Measurements from ENCODE around the gene SLIRP. TPM values are rescaled to one million over a fixed set of nuclear protein-coding genes. Genes with fewer than 3 reads are reported as not detected.
"Not testable (repeated sequence)": the region's sequence is repeated elsewhere in the genome, so short reads cannot be mapped to it uniquely, and the experiment has no call there.

SLIRP gene
- total RNA-seq, 1 experiment from 2014 or later, result 162 TPM

DNA sequence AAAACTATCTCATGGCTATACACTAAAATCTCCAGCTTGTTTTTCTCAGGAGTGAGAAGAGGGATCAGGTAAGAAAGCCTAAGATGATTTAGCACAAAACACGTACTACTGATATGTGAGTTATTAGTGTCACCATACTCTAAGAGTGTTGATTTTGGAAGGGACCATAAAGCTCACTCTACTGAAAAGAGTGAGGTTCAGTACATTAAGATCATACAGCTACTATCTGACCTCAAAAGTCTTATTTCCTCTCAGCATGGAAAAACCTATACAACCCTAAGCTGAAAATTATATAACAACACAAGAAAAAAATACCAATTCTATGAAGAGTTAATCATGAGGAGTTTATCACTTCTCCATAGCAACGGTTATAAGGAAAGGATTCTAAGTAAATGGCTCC, 33.5 kb downstream of the SLIRP start:
- H3K4me1 ChIP-seq (ENCODE audit: control insufficient read depth, insufficient read depth, low read length), result no peaks in the 10 kb centered on the region
- TF ChIP-seq, protein P1, sequence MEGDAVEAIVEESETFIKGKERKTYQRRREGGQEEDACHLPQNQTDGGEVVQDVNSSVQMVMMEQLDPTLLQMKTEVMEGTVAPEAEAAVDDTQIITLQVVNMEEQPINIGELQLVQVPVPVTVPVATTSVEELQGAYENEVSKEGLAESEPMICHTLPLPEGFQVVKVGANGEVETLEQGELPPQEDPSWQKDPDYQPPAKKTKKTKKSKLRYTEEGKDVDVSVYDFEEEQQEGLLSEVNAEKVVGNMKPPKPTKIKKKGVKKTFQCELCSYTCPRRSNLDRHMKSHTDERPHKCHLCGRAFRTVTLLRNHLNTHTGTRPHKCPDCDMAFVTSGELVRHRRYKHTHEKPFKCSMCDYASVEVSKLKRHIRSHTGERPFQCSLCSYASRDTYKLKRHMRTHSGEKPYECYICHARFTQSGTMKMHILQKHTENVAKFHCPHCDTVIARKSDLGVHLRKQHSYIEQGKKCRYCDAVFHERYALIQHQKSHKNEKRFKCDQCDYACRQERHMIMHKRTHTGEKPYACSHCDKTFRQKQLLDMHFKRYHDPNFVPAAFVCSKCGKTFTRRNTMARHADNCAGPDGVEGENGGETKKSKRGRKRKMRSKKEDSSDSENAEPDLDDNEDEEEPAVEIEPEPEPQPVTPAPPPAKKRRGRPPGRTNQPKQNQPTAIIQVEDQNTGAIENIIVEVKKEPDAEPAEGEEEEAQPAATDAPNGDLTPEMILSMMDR (IDR thresholded peaks at IDR 0.05), result no peak
- TF ChIP-seq TCF7L2 (IDR thresholded peaks at IDR 0.05; ENCODE audit: low read depth, low read length), result no peak
- ChIA-PET POLR2A (no interaction called here), CTCF (no interaction called here)
- DNase-seq (ENCODE audit: low read depth, low spot score), result no peak
- H3K36me3 ChIP-seq (ENCODE audit: control insufficient read depth, insufficient read depth, low read length), result peaks cover 12% of the 10 kb centered on the region; the same call in 1 of the 2 replicates
- no peaks in the 10 kb centered on the region for H3K27me3 ChIP-seq (ENCODE audit: control insufficient read depth, insufficient read depth, low read length)
- H3K27ac ChIP-seq (ENCODE audit: low read length), result no peak overlapping the region
- H3K4me3 ChIP-seq (ENCODE audit: low read depth in 2 of 2, low read length in 2 of 2), result no peak overlapping the region
- no TSS peak for BruUV-seq (replicated peaks)
- no peaks in the 10 kb centered on the region for H3K9me3 ChIP-seq (ENCODE audit: control insufficient read depth, insufficient read depth, low read depth, low read length)
- no peak for ATAC-seq
- intact Hi-C loops (cut with micrococcal nuclease; ENCODE audit: unreplicated experiment) (no loop called here), in situ Hi-C loops (cut with HindIII; ENCODE audit: low pct_unique_long_range_greater_than_20kb, low sequenced_read_pairs) (no loop called here)

DNA sequence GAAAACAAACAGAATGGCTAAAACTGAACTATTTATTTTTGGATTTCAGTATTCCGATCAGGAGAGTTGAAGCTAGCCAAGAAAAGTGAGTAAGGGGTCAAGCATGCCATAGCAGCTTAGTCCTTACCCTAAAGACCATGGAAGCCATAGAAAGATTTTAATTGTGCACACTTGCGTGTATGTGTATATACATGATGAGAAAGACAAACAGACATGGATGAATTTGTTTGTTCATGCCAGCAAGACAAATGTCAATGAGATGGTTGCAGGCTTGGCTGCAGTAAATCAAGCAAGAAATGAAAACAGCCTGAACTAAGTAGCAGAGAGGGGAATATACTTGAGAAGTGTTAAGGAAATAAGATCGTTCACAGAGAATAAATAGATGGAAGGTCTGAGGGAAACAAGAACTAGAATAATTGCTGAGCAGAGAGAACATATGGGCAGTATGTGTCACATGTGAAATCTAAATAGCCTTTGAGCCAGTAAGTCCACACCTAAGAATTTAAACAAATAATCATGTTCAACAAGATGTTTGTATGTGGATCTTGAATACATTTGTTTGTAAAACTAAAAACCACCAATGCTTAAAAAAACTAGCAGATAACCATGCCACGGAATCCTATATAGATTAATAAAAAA, 38.3 kb downstream of the SLIRP start:
- in situ Hi-C loops (cut with HindIII; ENCODE audit: low pct_unique_long_range_greater_than_20kb, low sequenced_read_pairs), result no loop called here
- DNase-seq (ENCODE audit: low read depth, low spot score), result no peak
- Histone ChIP-seq H3K27ac (ENCODE audit: low read length) (no peak overlapping the region), H3K9me3 (ENCODE audit: control insufficient read depth, insufficient read depth, low read depth, low read length) (no peaks in the 10 kb centered on the region), H3K4me3 (ENCODE audit: low read depth in 2 of 2, low read length in 2 of 2) (no peak overlapping the region), H3K36me3 (ENCODE audit: control insufficient read depth, insufficient read depth, low read length) (peaks cover 17% of the 10 kb centered on the region), H3K27me3 (ENCODE audit: control insufficient read depth, insufficient read depth, low read length) (no peaks in the 10 kb centered on the region), H3K4me1 (ENCODE audit: control insufficient read depth, insufficient read depth, low read length) (no peaks in the 10 kb centered on the region)
- BruUV-seq (replicated peaks), result no TSS peak
- ChIA-PET POLR2A (no interaction called here), CTCF (no interaction called here)
- TF ChIP-seq, protein P2, sequence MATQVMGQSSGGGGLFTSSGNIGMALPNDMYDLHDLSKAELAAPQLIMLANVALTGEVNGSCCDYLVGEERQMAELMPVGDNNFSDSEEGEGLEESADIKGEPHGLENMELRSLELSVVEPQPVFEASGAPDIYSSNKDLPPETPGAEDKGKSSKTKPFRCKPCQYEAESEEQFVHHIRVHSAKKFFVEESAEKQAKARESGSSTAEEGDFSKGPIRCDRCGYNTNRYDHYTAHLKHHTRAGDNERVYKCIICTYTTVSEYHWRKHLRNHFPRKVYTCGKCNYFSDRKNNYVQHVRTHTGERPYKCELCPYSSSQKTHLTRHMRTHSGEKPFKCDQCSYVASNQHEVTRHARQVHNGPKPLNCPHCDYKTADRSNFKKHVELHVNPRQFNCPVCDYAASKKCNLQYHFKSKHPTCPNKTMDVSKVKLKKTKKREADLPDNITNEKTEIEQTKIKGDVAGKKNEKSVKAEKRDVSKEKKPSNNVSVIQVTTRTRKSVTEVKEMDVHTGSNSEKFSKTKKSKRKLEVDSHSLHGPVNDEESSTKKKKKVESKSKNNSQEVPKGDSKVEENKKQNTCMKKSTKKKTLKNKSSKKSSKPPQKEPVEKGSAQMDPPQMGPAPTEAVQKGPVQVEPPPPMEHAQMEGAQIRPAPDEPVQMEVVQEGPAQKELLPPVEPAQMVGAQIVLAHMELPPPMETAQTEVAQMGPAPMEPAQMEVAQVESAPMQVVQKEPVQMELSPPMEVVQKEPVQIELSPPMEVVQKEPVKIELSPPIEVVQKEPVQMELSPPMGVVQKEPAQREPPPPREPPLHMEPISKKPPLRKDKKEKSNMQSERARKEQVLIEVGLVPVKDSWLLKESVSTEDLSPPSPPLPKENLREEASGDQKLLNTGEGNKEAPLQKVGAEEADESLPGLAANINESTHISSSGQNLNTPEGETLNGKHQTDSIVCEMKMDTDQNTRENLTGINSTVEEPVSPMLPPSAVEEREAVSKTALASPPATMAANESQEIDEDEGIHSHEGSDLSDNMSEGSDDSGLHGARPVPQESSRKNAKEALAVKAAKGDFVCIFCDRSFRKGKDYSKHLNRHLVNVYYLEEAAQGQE (IDR thresholded peaks at IDR 0.05; ENCODE audit: insufficient read depth in 1 of 2, low read depth in 2 of 2, low read length in 1 of 2), result no peak
- TF ChIP-seq, protein P1 (IDR thresholded peaks at IDR 0.05), result no peak
- ATAC-seq, result no peak
- intact Hi-C loops (cut with micrococcal nuclease; ENCODE audit: unreplicated experiment), result no loop called here

DNA sequence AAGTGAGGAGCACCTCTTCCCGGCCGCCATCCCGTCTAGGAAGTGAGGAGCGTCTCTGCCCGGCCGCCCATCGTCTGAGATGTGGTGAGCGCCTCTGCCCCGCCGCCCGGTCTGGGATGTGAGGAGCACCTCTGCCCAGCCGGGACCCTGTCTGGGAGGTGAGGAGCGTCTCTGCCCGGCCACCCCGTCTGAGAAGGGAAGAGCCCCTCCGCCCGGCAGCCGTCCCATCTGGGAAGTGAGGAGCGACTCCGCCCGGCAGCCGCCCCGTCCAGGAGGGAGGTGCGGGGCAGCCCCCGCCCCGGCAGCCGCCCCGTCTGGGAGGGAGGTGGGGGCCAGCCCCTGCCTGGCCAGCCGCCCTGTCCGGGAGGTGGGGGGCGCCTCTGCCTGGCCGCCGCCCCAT, 39.5 kb downstream of the SLIRP start:
- H3K9me3 ChIP-seq (ENCODE audit: control insufficient read depth, insufficient read depth, low read depth, low read length); intact Hi-C loops (cut with micrococcal nuclease; ENCODE audit: unreplicated experiment); BruUV-seq (replicated peaks); H3K27me3 ChIP-seq (ENCODE audit: control insufficient read depth, insufficient read depth, low read length); H3K27ac ChIP-seq (ENCODE audit: low read length); ATAC-seq; POLR2A ChIA-PET; DNase-seq (ENCODE audit: low read depth, low spot score); H3K4me3 ChIP-seq (ENCODE audit: low read depth in 2 of 2, low read length in 2 of 2); in situ Hi-C loops (cut with HindIII; ENCODE audit: low pct_unique_long_range_greater_than_20kb, low sequenced_read_pairs); H3K4me1 ChIP-seq (ENCODE audit: control insufficient read depth, insufficient read depth, low read length): not testable (repeated sequence)
- peaks cover 27% of the 10 kb centered on the region for H3K36me3 ChIP-seq (ENCODE audit: control insufficient read depth, insufficient read depth, low read length)
- CTCF ChIA-PET, result interaction anchor here (0.6 kb wide), 1 partner anchor 398 kb away, joined by 3 read pairs; no protein-coding TSS in a partner anchor

Data from Panc1 (cell line).